ENCODE data around the gene DYSF. TPM values are rescaled to one million over a fixed set of nuclear protein-coding genes. Genes with fewer than 3 reads are reported as not detected.

DYSF gene
- total RNA-seq, 4 donors from 2014 or later, result 2.4 to 10.6 (median 4.3) TPM

DNA sequence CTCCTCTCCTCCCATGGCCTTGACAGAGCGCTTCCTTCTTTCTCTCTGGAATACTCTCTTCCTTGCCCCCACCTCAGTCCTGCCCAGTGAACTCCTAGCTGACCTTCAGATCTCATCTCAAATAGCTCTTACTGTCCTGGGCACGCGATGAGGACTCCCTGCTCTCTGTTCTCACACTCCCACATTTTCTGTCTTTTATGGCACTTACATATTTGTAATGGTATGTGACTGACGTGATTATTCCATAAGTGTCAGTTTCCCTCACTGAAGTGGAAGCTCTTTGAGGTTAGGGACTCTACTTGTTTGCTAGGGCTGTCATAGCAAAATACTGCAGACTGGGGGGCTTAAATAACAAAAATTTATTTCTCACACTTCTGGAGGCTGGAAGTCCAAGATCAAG, 1.7 kb upstream of the DYSF start:
- WGBS, 2 donors, result 81 to 82% methylated on average over 4 of the region's 4 CpGs
- DNase-seq, result no peak
- peak overlapping the region in 1 of 4 donors; percentile 37 for H3K27ac ChIP-seq
- peaks cover 8 to 47% (median 35%) of the 10 kb centered on the region in 3 donors for H3K4me1 ChIP-seq
- H3K9me3 ChIP-seq, result no peaks in the 10 kb centered on the region
- H3K27me3 ChIP-seq, result peaks cover 0 to 35% (median 0%) of the 10 kb centered on the region in 4 donors
- TF ChIP-seq POLR2A (IDR thresholded peaks at IDR 0.05), result no peak
- TF ChIP-seq, protein P1, sequence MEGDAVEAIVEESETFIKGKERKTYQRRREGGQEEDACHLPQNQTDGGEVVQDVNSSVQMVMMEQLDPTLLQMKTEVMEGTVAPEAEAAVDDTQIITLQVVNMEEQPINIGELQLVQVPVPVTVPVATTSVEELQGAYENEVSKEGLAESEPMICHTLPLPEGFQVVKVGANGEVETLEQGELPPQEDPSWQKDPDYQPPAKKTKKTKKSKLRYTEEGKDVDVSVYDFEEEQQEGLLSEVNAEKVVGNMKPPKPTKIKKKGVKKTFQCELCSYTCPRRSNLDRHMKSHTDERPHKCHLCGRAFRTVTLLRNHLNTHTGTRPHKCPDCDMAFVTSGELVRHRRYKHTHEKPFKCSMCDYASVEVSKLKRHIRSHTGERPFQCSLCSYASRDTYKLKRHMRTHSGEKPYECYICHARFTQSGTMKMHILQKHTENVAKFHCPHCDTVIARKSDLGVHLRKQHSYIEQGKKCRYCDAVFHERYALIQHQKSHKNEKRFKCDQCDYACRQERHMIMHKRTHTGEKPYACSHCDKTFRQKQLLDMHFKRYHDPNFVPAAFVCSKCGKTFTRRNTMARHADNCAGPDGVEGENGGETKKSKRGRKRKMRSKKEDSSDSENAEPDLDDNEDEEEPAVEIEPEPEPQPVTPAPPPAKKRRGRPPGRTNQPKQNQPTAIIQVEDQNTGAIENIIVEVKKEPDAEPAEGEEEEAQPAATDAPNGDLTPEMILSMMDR (IDR thresholded peaks at IDR 0.05), result no peak
- intact Hi-C loops (cut with DNase I), result no loop called here
- H3K4me3 ChIP-seq, result no peak overlapping the region
- H3K36me3 ChIP-seq, result no peaks in the 10 kb centered on the region

DNA sequence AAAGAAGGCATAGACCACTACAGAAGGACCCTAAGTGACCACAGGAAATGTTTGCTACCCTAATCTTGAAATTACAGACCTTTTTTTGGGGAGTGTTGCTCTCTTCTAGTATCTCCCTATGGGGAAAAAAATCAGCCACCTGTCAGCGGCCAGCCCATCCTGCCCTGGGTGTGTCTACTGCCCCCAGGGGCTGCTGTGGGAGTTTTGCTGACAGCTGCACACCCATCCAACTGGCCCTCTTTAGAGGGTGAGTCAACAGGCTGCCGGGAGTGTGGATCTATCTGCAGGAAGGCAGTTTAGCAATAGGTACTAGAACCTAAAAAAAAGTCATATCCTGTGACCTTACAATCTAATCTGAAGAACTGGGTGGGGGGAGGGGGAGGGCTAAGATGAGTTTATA, 796 bp upstream of the DYSF start:
- H3K4me3 ChIP-seq, result no peak overlapping the region
- H3K36me3 ChIP-seq, result no peaks in the 10 kb centered on the region
- intact Hi-C loops (cut with DNase I), result no loop called here
- TF ChIP-seq, protein P1 (IDR thresholded peaks at IDR 0.05), result peak in 1 of 6 experiments; percentile 17
- no peak for TF ChIP-seq POLR2A (IDR thresholded peaks at IDR 0.05)
- DNase-seq, result no peak
- H3K27me3 ChIP-seq, result peaks cover 0 to 35% (median 0%) of the 10 kb centered on the region in 4 donors
- peaks cover 11 to 53% (median 36%) of the 10 kb centered on the region in 3 donors for H3K4me1 ChIP-seq
- 0 to 4% methylated on average over 2 of the region's 2 CpGs for WGBS, 2 donors
- H3K9me3 ChIP-seq, result no peaks in the 10 kb centered on the region
- peak overlapping the region in 2 of 4 donors; percentile 62 to 69 for H3K27ac ChIP-seq

DNA sequence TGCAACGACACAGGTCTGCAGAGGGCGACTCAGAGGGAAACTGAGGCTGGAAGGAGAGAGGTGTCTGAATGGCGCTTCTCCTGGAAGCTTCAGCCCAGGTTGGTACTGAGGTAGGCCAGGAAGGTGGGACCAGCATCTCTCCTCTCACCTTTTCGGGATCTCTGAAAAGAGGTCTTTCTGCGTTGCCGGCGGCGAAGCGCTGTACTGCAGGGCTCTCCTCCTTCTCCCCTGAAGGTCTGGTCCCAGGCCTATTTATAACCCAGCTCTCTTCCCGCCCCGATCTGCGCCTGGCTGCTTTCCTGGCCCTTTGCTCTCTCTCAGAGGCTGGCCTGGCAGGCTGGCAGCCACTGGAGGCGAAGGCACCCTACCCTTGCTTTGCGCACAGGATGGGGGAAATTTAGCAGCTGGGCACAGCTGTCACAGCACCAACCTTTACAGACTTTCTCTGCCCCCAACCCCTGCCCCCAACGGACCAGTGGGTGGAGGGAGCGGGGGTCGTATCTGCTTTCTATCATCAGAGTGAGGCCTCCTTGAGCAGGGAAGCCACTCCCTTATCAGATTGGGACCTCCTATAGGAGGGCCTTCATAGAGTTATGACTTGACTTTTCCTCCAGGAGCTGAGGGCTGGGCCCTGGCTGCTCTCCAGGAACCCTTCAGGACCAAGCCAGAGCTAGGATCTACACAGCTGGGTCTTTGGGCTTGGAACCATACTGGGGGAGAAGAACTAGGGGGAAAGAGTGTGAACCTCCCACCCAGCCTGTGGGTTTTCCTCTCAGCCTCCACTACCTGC, 1.1 kb downstream of the DYSF start:
- H3K36me3 ChIP-seq, result no peaks in the 10 kb centered on the region
- H3K4me3 ChIP-seq, result peak overlapping the region; percentile 41 to 76 (median 54)
- H3K27me3 ChIP-seq, result peaks cover 0 to 35% (median 0%) of the 10 kb centered on the region in 4 donors
- peaks cover 11 to 61% (median 36%) of the 10 kb centered on the region in 3 donors for H3K4me1 ChIP-seq
- intact Hi-C loops (cut with DNase I), result no loop called here
- DNase-seq, result no peak
- WGBS, 2 donors, result 36 to 38% methylated on average over 7 to 10 of the region's 17 CpGs
- TF ChIP-seq POLR2A (IDR thresholded peaks at IDR 0.05), result peak in 2 of 4 donors; percentile 8 to 25
- TF ChIP-seq, protein P1 (IDR thresholded peaks at IDR 0.05), result peak in 1 of 6 experiments; percentile 17
- H3K9me3 ChIP-seq, result no peaks in the 10 kb centered on the region
- H3K27ac ChIP-seq, result peak overlapping the region; percentile 52 to 82 (median 66)

DNA sequence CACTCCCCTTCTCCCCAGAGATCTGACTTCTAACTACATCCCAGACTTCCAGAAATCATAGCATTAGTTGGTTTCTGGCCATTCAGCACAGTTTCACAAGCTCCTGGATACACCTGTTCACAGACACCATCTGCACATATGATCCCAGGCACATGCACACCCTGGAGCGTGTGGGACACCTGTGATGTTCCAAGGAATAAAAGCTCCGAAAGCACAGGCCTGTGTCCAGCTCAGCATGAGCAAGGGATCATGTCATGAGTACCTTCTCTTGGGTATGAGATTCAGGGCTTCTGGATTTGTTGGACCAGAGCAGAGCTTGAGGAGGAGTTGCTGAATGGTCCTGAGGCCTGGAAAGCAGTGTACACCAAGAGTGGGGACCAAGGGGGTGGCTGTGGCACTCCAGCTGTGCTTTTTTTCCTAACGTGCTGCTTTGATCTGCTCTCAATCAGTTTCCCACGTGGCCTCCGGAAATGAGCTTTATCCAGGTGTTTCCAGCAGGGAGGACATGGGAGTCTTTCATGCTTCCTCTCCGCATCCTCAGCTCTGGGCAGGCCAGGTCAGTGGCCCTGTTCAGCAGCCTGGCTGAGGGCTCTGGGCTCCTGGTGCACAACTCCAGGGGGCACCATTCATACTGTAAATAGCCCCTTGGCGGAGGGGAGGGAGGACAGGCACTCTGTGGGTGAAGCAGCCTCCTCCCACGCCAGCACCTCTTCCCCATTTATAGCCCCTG, 1.8 kb downstream of the DYSF start:
- Histone ChIP-seq H3K4me1 (peaks cover 11 to 69% (median 36%) of the 10 kb centered on the region in 3 donors), H3K27me3 (peaks cover 0 to 35% (median 0%) of the 10 kb centered on the region in 4 donors), H3K27ac (peak overlapping the region; percentile 29 to 82 (median 66)), H3K36me3 (no peaks in the 10 kb centered on the region), H3K9me3 (no peaks in the 10 kb centered on the region), H3K4me3 (no peak overlapping the region)
- intact Hi-C loops (cut with DNase I), result no loop called here
- DNase-seq, result no peak
- WGBS, 2 donors, result 74 to 82% methylated on average over 5 to 6 of the region's 8 CpGs
- TF ChIP-seq, protein P1 (IDR thresholded peaks at IDR 0.05), result no peak
- no peak for TF ChIP-seq POLR2A (IDR thresholded peaks at IDR 0.05)

Measured in esophagus squamous epithelium (tissue), 5 donors.